GM19438 (cell line): ENCODE data around the gene TMEM150B.

Source experiments
- ATAC-seq: cut with Tn5 transposase; IDR thresholded peaks from one replicate; pipeline ENCODE4 v1.9.1; 2021; ENCODE audit warnings: low read depth; ENCODE audit not compliant: unreplicated experiment

TMEM150B gene

GRCh38 chr19:55325172-55325571 lies at the start of gene TMEM150B:
Gene TMEM150B, minus strand, starts transcription at chr19:55325341. Its CDS starts 4,305 bp downstream, at chr19:55321036.
- no peak for ATAC-seq

- no peak for ATAC-seq
Observed at GRCh38 chr19:55373993-55374757, 49.0 kb upstream of the TMEM150B start.

GRCh38 chr19:55373306-55373992 lies 48.3 kb upstream of the TMEM150B start:
- ATAC-seq, result no peak

DNA sequence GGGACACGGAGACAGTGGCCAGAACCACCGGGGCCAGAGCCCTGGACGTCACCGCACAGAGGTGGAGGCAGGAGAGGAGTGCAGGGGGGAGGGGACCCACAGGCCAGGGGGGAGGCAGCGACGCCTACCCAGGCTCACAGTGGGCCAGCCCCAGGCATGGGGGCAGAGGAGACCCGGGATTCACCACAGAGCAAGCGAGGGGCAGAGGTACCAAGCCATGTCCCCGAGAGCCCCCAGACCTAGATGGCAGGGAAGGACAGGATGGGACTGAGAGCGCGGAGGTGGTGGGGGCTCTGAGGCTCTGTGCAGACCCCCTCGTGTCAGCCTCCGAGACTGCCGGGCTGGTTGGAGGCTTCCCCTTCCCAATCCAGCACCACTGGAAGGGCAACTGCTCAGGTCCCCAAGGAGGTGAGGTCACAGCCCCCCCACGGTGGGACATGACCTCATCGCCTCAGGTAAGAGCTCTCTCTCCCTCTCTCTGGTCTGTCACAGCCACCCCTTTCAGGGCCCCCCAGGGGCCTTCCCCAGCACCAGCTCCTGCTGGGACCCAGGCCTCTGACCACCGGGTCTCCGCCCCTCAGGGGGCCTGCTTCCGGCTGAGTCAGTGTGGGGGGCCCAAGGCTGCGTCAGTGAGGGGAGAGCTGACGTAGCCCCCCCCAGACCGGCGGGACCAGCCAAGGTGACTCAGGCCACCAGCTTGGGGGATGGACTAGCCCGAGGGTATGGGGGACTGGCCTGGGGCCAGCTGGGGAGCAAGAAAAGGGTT lies 47.4 kb upstream of the TMEM150B start:
- ATAC-seq, result no peak

DNA sequence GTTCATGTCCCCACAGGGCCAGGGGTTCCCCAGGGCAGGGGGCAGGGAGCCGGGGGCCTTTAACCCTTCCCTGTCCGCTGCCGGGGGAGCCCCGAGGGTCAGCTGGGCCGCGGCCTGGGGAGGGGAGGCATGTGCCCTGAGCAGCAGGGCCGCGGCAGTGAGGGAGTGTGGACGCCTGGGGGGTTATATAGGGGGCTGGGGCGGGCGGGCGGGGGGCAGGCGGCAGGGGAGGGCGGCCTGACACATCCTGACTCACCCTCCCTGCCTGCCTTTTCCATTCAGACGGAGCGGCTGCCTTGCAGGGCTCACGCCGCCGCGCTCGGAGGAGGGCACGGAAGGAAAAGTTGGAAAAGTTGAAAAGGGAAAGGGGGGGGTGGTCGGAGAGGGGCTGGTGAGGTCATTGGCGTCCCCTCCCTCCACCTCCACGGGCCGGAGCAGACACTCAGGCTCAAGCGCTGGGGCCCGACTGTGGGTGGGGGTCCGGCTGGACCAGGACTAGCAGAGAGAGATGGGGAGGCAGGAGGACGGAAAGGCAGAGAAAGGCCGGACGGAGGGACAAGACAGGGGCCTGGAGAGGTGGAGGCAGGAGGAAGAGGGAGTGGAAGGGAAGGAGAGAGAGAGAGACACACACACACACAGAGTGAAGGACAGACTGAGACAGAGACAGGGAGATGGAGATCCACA lies 45.3 kb upstream of the TMEM150B start, which contains the start of gene IL11:
IL11 (minus strand) TSS at position 159 of the 684 bp plus-strand sequence; CDS start at position 6, 153 bp downstream.
- ATAC-seq, result no peak

DNA sequence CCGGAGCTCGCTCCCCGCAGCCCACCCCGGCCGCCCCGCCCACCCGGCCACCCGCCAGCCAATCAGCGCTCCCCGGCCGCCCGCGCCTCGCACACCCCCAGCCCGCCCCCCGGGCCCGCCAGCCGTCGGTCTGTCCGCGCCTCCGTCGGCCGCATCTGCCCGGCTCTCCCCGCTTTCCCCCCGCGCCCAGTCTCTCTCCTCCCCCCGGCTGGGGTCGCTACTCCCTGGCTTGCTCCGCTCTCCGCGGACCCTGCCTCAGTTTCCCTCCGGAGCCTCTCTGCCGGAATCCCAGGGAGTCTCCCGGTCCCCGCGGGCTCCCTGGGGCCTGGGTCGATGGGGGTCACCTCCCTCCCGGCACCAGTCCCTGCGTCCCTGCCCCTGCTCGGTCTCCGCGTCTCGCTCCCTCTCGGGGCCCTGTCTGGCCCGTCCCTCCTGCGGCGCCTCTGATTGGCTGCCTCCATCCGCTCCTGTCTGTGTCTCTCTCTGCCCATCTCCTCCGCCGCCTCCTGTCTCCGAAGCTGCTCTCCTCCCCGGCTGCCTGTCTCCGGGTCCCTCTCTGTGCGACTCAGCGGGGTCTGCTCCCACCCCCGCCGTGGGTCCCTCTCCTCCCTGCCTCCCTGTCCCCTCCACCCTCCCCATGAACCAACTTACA lies 44.6 kb upstream of the TMEM150B start:
- ATAC-seq, result no peak

DNA sequence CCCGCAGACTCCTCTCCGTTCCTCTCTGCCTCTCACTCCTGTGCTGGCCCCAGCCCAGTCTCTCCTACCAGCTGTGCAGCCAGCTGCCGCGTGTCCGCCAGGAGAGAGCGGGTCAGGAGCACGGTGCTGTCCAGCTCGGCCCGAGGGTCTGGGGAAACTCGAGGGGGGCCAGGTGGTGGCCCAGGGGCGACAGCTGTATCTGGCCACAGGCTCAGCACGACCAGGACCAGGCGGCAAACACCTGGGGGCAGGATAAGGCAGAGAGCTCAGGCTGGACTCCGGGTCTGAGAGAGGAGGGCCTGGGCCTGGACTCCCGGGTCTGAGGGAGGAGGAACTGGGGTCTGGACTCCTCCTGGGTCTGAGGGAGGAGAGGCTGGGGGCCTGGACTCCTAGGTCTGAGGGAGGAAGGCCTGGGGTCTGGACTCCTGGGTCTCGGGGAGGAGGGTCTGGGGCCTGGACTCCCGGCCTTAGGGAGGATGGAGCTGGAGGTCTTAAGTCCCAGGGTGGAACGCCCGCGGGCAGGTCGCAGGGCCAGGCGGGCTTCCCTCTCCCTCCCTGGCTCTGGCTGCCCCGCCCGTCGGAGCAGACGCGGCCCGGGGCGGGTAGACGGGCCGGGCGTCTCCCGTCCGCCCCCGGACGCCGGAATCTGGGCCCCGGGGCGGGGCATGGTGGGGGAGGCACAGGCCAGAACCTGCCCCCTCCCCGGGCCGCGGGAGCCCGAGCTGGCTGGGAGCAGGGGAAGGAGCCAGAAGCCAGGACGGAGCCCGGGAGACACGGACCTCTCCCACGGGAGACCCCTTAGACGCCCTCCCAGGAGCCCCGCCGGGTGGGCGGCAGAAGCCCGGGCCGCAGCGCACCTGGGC lies 43.8 kb upstream of the TMEM150B start:
- ATAC-seq, result no peak

- ATAC-seq, result no peak
Observed at GRCh38 chr19:55368106-55368505, 43.0 kb upstream of the TMEM150B start.

GRCh38 chr19:55366790-55367189 lies 41.6 kb upstream of the TMEM150B start:
- ATAC-seq, result no peak

DNA sequence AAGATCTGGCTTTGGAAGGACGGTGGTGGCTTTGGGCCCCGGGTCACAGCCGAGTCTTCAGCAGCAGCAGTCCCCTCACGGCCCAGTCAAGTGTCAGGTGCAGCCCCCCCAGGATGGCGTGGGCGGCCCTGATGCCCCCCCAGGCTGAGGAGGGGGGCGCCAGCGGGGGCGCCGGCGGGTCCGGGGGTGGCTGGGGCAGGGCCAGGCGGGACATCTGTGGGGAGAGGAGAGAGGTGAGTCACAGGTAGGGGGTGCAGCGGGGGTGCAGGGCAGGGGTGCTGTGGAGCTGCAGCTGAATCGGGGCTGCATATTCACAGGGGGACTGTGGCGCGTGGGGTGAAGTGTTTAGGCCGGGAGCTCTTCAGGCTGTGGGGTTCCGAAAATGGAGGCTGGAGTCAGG lies 40.8 kb upstream of the TMEM150B start:
- no peak for ATAC-seq

DNA sequence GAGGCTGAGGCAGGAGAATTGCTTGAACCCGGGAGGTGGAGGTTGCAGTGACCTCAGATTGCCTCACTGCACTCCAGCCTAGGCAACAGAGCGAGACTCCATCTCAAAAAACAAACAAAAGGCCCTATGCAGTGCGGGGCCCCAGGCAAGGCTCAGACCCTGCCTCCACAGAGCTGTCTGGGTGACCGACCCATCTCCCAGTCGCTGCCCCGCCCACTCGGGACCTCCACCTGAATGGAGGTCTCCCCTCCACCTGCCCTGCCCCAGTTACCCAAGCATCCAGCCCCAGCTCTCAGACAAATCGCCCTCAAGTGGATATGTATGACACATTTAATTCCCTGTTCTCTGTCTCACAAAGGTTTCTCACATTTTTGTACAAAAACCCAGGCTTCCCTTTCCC lies 40.1 kb upstream of the TMEM150B start:
- ATAC-seq, result no peak

DNA sequence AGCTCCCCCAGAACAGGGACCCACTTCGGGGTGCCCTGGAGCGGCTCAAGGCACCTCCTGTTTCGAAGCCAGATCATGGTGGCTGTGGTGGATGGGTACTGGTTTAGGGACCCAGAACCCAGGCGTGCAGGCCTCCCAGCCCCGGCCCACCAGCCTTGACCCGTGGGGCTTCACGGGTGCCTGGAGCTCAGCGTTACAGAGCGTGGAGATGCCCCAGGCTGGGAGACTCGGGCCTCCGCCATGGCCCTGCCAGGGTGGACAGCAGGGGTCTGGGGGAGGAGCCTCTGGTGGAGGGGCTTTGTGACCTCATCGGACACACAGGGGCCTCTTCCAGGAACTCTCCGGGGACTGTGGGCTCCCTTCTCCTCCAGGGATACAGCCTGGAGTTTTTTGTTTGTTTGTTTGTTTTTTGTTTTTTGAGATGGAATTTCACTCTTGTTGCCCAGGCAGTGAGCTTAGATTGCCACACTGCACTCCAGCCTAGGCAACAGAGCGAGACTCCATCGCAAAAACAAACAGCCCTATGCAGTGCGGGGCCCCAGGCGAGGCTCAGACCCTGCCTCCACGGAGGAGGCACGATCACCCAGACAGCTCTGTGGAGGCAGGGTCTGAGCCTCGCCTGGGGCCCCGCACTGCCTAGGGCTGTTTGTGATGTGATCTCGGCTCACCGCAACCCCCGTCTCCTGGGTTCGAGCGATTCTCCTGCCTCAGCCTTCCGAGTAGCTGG lies 38.0 kb upstream of the TMEM150B start, which contains the start of gene GARIN5B:
GARIN5B (minus strand) TSS at position 271 of the 727 bp plus-strand sequence; CDS start at position 77, 194 bp downstream.
- ATAC-seq, result no peak

- ATAC-seq, result no peak
Observed at GRCh38 chr19:55362174-55362989, 37.2 kb upstream of the TMEM150B start.

GRCh38 chr19:55360902-55361301 lies 35.8 kb upstream of the TMEM150B start:
- no peak for ATAC-seq

- no peak for ATAC-seq
Observed at GRCh38 chr19:55358943-55359908, 34.1 kb upstream of the TMEM150B start.

DNA sequence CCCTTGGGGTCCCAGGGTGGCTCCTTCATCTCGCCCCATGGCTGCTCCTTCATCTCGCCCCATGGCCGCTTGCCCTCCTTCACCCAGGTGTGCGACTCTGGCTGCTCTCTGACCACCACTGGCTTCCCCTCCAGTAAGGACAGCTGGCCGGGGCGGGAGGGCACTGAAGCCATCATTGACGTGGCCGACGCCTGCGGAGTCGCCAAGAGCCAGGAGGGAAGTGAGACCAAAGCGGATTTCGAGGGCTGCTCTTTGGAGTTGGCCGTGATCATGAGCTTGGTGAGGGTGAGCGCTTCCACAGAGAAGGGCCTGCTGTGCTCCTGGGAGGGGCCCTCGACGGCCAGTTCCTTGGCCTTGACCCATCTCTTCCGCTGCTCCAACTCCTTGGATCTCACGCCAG lies 33.4 kb upstream of the TMEM150B start:
- ATAC-seq, result no peak
